SU-DHL-6 (cell line): ENCODE measurements around the gene GASK1B.

Source experiments
- H2AFZ ChIP-seq: fragments of 200-600 bp; sonication (generic); 2 replicates; pipeline ENCODE4 v1.6.1; 2014; ENCODE audit warnings: low read depth, mild to moderate bottlenecking, moderate library complexity, mixed read lengths, antibody characterized with exemption, low read length; ENCODE audit not compliant: severe bottlenecking
- H3F3A ChIP-seq: fragments of 200-600 bp; shearing (Covaris generic); 2 replicates; pipeline ENCODE4 v1.6.0; 2016; ENCODE audit warnings: antibody characterized with exemption, mild to moderate bottlenecking; ENCODE audit not compliant: insufficient read depth
- H3K27ac ChIP-seq: fragments of 200-600 bp; sonication (generic); 2 replicates; pipeline ENCODE4 v1.5.1; 2016; ENCODE audit warnings: low read depth, mild to moderate bottlenecking, low read length, moderate library complexity, mixed read lengths
- H3K27me3 ChIP-seq: fragments of 200-600 bp; sonication (generic), shearing (Covaris generic); 2 replicates; pipeline ENCODE4 v1.6.0; 2014; ENCODE audit warnings: mild to moderate bottlenecking, low read length
- H3K36me3 ChIP-seq: fragments of 200-600 bp; sonication (generic); 2 replicates; pipeline ENCODE4 v1.6.1; 2014; ENCODE audit warnings: mild to moderate bottlenecking, low read length, mixed read lengths
- H3K4me2 ChIP-seq: fragments of 300-600, 200-600 bp; shearing (Covaris generic), sonication (generic); 2 replicates; pipeline ENCODE4 v1.6.0; 2014; ENCODE audit warnings: low read length, low read depth, mild to moderate bottlenecking; ENCODE audit not compliant: poor library complexity, severe bottlenecking
- H3K4me3 ChIP-seq: fragments of 200-600 bp; sonication (generic); 2 replicates; pipeline ENCODE4 v1.5.1; 2014; ENCODE audit warnings: antibody characterized with exemption, low read length, mild to moderate bottlenecking, mixed read lengths; ENCODE audit not compliant: insufficient read depth, poor library complexity, severe bottlenecking
- H3K79me2 ChIP-seq: fragments of 200-600 bp; sonication (generic); 2 replicates; pipeline ENCODE4 v1.6.1; 2014; ENCODE audit warnings: mild to moderate bottlenecking, low read length, moderate library complexity; ENCODE audit not compliant: insufficient read depth
- H3K9ac ChIP-seq: fragments of 200-600 bp; sonication (generic); 2 replicates; pipeline ENCODE4 v1.7.0; 2014; ENCODE audit warnings: mild to moderate bottlenecking, low read length
- H3K9me2 ChIP-seq: fragments of 200-600 bp; sonication (generic); replicated peaks from 2 replicates; pipeline ENCODE4 v1.6.1; 2014; ENCODE audit warnings: low read length; ENCODE audit not compliant: insufficient read depth
- H3K9me3 ChIP-seq: fragments of 200-600 bp; sonication (generic); 2 replicates; pipeline ENCODE4 v1.6.1; 2014; ENCODE audit warnings: low read length, mixed read lengths; ENCODE audit not compliant: insufficient read depth
- H4K20me1 ChIP-seq: fragments of 200-600 bp; sonication (generic); 2 replicates; pipeline ENCODE4 v1.6.1; 2014; ENCODE audit warnings: low read depth, mild to moderate bottlenecking, antibody characterized with exemption, low read length, moderate library complexity, mixed read lengths
- EZH2phosphoT487 ChIP-seq: fragments of 200-600 bp; sonication (generic), shearing (Covaris generic); conservative IDR thresholded peaks from 2 replicates; pipeline ENCODE4 v1.6.1; 2018; ENCODE audit warnings: mild to moderate bottlenecking, antibody characterized with exemption, low read length, moderate library complexity, mixed read lengths
- TF ChIP-seq, protein P1 (sequence below): fragments of 200-600 bp; sonication (generic); IDR thresholded peaks from one replicate; pipeline ENCODE4 v1.5.1; 2017; ENCODE audit warnings: antibody characterized with exemption, mild to moderate bottlenecking, low read length, moderate library complexity; ENCODE audit not compliant: insufficient read depth, poor library complexity, severe bottlenecking

GASK1B gene

DNA sequence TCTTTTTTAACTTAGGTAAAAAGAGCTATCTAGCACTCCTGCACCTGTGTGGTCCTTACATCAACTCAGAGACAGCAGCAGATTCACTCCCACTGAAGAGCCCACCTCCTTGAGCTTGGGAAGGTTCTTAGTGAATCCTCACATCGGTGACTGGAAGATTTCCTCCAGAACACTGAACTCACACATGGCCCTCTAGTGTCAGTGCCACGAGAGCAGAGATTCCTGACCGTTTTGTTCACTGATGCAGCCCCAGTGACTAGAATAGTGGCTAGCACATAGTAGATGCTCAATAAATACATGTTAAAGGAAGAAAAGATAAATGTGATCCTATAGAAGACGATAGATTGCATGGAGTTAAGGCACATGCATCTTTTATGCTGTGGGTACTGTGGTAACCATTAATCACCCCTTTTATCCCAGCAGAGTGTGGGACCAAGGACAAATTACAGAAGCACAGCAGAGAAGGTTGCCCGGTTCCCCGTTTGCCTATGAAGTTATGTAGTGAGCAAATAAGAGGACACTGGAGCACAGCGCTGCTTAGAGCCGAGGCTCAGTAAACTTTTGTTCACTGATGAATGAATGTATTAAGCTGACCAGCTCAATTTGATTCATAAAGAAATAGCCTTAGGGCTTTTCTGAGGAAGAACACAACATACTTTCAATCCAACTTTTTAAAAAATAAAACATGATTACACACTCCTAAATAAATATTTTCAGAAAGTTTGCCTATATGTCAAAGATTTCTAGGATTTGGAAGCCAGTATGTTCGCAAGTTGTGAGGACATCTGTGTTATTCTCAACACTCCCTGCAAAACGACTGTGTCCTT lies 8.7 kb downstream of the GASK1B start:
- no peaks in the 10 kb centered on the region for H4K20me1 ChIP-seq
- H3F3A ChIP-seq: no peaks in the 10 kb centered on the region
- H3K36me3 ChIP-seq: no peaks in the 10 kb centered on the region
- no peak overlapping the region for H3K9ac ChIP-seq
- no peaks in the 10 kb centered on the region for H3K27me3 ChIP-seq
- TF ChIP-seq, protein P1, sequence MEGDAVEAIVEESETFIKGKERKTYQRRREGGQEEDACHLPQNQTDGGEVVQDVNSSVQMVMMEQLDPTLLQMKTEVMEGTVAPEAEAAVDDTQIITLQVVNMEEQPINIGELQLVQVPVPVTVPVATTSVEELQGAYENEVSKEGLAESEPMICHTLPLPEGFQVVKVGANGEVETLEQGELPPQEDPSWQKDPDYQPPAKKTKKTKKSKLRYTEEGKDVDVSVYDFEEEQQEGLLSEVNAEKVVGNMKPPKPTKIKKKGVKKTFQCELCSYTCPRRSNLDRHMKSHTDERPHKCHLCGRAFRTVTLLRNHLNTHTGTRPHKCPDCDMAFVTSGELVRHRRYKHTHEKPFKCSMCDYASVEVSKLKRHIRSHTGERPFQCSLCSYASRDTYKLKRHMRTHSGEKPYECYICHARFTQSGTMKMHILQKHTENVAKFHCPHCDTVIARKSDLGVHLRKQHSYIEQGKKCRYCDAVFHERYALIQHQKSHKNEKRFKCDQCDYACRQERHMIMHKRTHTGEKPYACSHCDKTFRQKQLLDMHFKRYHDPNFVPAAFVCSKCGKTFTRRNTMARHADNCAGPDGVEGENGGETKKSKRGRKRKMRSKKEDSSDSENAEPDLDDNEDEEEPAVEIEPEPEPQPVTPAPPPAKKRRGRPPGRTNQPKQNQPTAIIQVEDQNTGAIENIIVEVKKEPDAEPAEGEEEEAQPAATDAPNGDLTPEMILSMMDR: no peak
- no peak for TF ChIP-seq EZH2phosphoT487
- H3K79me2 ChIP-seq: no peaks in the 10 kb centered on the region
- no peaks in the 10 kb centered on the region for H3K9me3 ChIP-seq
- no peak overlapping the region for H2AFZ ChIP-seq
- H3K4me2 ChIP-seq: no peak overlapping the region
- H3K27ac ChIP-seq: no peak overlapping the region
- H3K4me3 ChIP-seq: no peak overlapping the region
- H3K9me2 ChIP-seq: no peaks in the 10 kb centered on the region

- Histone ChIP-seq H2AFZ (no peak overlapping the region), H3K9me2 (no peaks in the 10 kb centered on the region), H3K36me3 (no peaks in the 10 kb centered on the region), H3K27ac (no peak overlapping the region), H3K79me2 (no peaks in the 10 kb centered on the region), H3K4me2 (no peak overlapping the region), H3K9ac (no peak overlapping the region), H3F3A (no peaks in the 10 kb centered on the region), H4K20me1 (no peaks in the 10 kb centered on the region), H3K9me3 (no peaks in the 10 kb centered on the region), H3K27me3 (no peaks in the 10 kb centered on the region), H3K4me3 (no peak overlapping the region)
- TF ChIP-seq, protein P1: no peak
- TF ChIP-seq EZH2phosphoT487: no peak
Observed at GRCh38 chr4:158162631-158163030, 10.2 kb downstream of the GASK1B start.

DNA sequence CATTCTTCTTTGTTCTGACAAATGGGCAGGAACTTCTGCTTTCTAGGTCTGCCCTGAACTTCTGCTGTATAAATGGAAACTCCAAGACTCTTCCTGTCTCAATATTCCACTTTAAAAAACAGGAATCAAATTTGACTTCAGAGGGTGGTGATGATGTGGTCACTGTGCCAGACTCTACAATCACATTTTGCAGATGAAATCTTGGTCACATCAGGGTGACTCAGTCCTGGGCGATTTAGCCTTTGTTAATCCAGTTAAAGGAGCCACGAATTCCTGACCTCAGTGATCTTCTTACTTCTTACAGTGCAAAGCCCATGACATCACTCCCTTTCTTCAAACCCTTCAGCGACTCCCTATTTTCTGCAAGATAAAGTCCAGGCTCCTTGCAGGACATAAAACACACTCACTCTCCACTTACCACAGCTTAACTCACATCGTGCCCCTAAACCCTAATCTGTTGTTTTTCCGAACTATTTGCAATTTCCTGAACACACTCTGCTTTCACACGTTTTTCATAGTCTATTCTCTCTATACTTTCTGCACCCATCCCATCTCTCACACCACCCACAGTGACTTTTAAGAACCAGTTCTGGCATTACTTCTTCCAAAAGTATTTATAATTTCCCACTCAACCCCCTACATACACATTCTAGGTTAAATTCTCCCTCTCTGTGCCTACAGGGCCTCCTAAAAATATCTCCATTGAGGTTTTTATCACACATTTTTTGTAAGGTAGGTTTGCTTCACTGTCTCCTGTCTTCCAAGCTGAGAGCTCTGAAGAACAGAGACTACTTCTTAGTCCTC lies 11.1 kb downstream of the GASK1B start:
- H3K27ac ChIP-seq: no peak overlapping the region
- H4K20me1 ChIP-seq: no peaks in the 10 kb centered on the region
- no peaks in the 10 kb centered on the region for H3K79me2 ChIP-seq
- TF ChIP-seq, protein P1: no peak
- TF ChIP-seq EZH2phosphoT487: no peak
- H3F3A ChIP-seq: no peaks in the 10 kb centered on the region
- H3K9me2 ChIP-seq: no peaks in the 10 kb centered on the region
- H3K36me3 ChIP-seq: no peaks in the 10 kb centered on the region
- H3K27me3 ChIP-seq: no peaks in the 10 kb centered on the region
- no peak overlapping the region for H2AFZ ChIP-seq
- no peak overlapping the region for H3K4me2 ChIP-seq
- H3K9me3 ChIP-seq: no peaks in the 10 kb centered on the region
- no peak overlapping the region for H3K9ac ChIP-seq
- H3K4me3 ChIP-seq: no peak overlapping the region
